ENCODE measurements around the gene KRI1. TPM values are rescaled to one million over a fixed set of nuclear protein-coding genes. Genes with fewer than 3 reads are reported as not detected.

KRI1 gene
- total RNA-seq, 1 experiment from 2014 or later: 57.4 TPM

GRCh38 chr19:10520652-10521318, 45.0 kb downstream of the KRI1 start:
- H4K91ac ChIP-seq (ENCODE audit: insufficient read length, low read depth, low read length): no peak overlapping the region
- H2AK5ac ChIP-seq (ENCODE audit: insufficient read length, low read length): no peak overlapping the region
- no peak overlapping the region for H3K14ac ChIP-seq (ENCODE audit: insufficient read depth, low read length)
- H2BK5ac ChIP-seq (ENCODE audit: insufficient read length, low read length): no peak overlapping the region
- no peak overlapping the region for H3K27ac ChIP-seq (ENCODE audit: insufficient read length, low read depth, low read length)
- H2BK120ac ChIP-seq (ENCODE audit: low read depth, low read length, poor library complexity, severe bottlenecking): no peak overlapping the region
- H3T11ph ChIP-seq (ENCODE audit: low read length): no peak overlapping the region
- H3K27ac Mint-ChIP-seq: no peak overlapping the region
- H3K4me1 ChIP-seq (ENCODE audit: insufficient read depth, low read length): no peaks in the 10 kb centered on the region; the same call in 1 of the 2 replicates
- no peaks in the 10 kb centered on the region for H3K79me1 ChIP-seq (ENCODE audit: insufficient read depth, low read depth, low read length, poor library complexity, severe bottlenecking)
- H4K20me1 ChIP-seq (ENCODE audit: control insufficient read depth, insufficient read depth, insufficient read length): no peaks in the 10 kb centered on the region
- no peak overlapping the region for H3K18ac ChIP-seq (ENCODE audit: insufficient read length, low read depth, low read length)
- no peaks in the 10 kb centered on the region; the same call in 1 of the 2 replicates for H3K27me3 ChIP-seq (ENCODE audit: insufficient read depth, low read length)
- no peak overlapping the region for H3K4me3 Mint-ChIP-seq
- peaks cover 12% of the 10 kb centered on the region for H3K23me2 ChIP-seq (ENCODE audit: insufficient read length, low read depth, low read length, poor library complexity, severe bottlenecking)
- H3K4ac ChIP-seq (ENCODE audit: low read depth, low read length): no peak overlapping the region
- no peak overlapping the region for H2AFZ ChIP-seq (ENCODE audit: low read length)
- H3K23ac ChIP-seq (ENCODE audit: insufficient read length, low read depth, low read length): no peak overlapping the region
- no peaks in the 10 kb centered on the region for H3K9me3 Mint-ChIP-seq
- no peak overlapping the region for H4K5ac ChIP-seq (ENCODE audit: insufficient read length, low read depth, low read length)
- H4K8ac ChIP-seq (replicated peaks; ENCODE audit: insufficient read length, low read depth, low read length): no peak overlapping the region
- peaks cover 20% of the 10 kb centered on the region for H3K27me3 Mint-ChIP-seq (ENCODE audit: low read depth)
- peaks cover 19 to 27% of the 10 kb centered on the region in 2 experiments for H3K4me1 Mint-ChIP-seq
- no peak overlapping the region for H3K56ac ChIP-seq (ENCODE audit: insufficient read length, low read depth, low read length)
- no peak for DNase-seq
- no CpG with 5 or more reads among the region's 15 CpGs for whole genome bisulfite sequencing (ENCODE audit: extremely low coverage, insufficient read length, low lambda C conversion rate)
- H3K79me2 ChIP-seq (ENCODE audit: insufficient read depth, low read length): no peaks in the 10 kb centered on the region
- H2BK20ac ChIP-seq (ENCODE audit: low read depth, low read length, poor library complexity, severe bottlenecking): no peak overlapping the region
- H3K9me3 ChIP-seq (ENCODE audit: control insufficient read depth, low read depth, low read length): no peaks in the 10 kb centered on the region
- H2BK15ac ChIP-seq (ENCODE audit: low read depth, low read length): no peak overlapping the region
- no peak overlapping the region for H3K9ac ChIP-seq (ENCODE audit: extremely low read depth, insufficient read length, low read length)
- H2BK12ac ChIP-seq (ENCODE audit: insufficient read length, low read depth, low read length): no peak overlapping the region
- H3K36me3 Mint-ChIP-seq (ENCODE audit: insufficient read depth in 1 of 3, low read depth in 3 of 3): no peaks in the 10 kb centered on the region
- TF ChIP-seq CTCF (conservative IDR thresholded peaks at IDR 0.05): no peak
- no peak overlapping the region for H3K4me2 ChIP-seq (ENCODE audit: insufficient read depth, insufficient read length, low read length)
